Endothelial cell of umbilical vein (primary cell): ENCODE results near the gene ZFYVE9.

Source experiments
- CTCF ChIP-seq, 2 donors: IDR thresholded peaks; 1 replicate in 1 of 2; 2 replicates in 1 of 2; pipeline ENCODE4 v1.5.1; 2011; ENCODE audit warnings: low read length in 2 of 2, mild to moderate bottlenecking in 2 of 2, moderate library complexity in 2 of 2, control low read depth in 1 of 2, inconsistent platforms in 1 of 2, low read depth in 1 of 2; ENCODE audit not compliant: insufficient read depth in 1 of 2; ENCODE audit errors: extremely low read depth in 1 of 2
- EZH2 ChIP-seq: IDR thresholded peaks from 2 replicates; pipeline ENCODE4 v1.6.1; 2012; ENCODE audit warnings: borderline replicate concordance, low read depth, mild to moderate bottlenecking, moderate library complexity, low read length, inconsistent platforms; ENCODE audit not compliant: severe bottlenecking
- MAX ChIP-seq: IDR thresholded peaks from 2 replicates; pipeline ENCODE4 v1.6.1; 2011; ENCODE audit not compliant: insufficient read depth, insufficient read length
- POLR2A ChIP-seq: IDR thresholded peaks from 2 replicates; pipeline ENCODE4 v1.6.1; 2012; ENCODE audit warnings: low read depth, mild to moderate bottlenecking, control low read depth, low read length
- POLR2AphosphoS5 ChIP-seq: IDR thresholded peaks from 2 replicates; pipeline ENCODE4 v1.6.1; 2012; ENCODE audit warnings: low read depth, mild to moderate bottlenecking, control low read depth, low read length, moderate library complexity; ENCODE audit not compliant: insufficient read depth

- TF ChIP-seq POLR2AphosphoS5 (no peak), CTCF (IDR thresholded peaks at IDR 0.05; ENCODE audit: extremely low read depth in 1 of 2, insufficient read depth in 1 of 2, low read depth in 1 of 2, low read length in 2 of 2) (no peak), POLR2A (no peak), EZH2 (no peak), MAX (no peak)
Measured at GRCh38 chr1:52123622-52124021, 18.3 kb upstream of the ZFYVE9 start.
